ENCODE data around the gene PPEF1. TPM values are rescaled to one million over a fixed set of nuclear protein-coding genes. Genes with fewer than 3 reads are reported as not detected.

Gene PPEF1
- total and polyA plus RNA-seq, 2 donors: 0.28 to 1.1 TPM

GRCh38 chrX:18698737-18699650 is 8.5 kb upstream of the PPEF1 start:
- no peaks in the 10 kb centered on the region for H3K9me3 ChIP-seq (ENCODE audit: control insufficient read depth in 2 of 2, insufficient read depth in 1 of 2, low read length in 1 of 2)
- DNase-seq (ENCODE audit: low read depth in 6 of 9, low spot score in 9 of 9): no peak
- H3K4me3 ChIP-seq (ENCODE audit: low read length in 2 of 2): no peak overlapping the region
- no peak overlapping the region for H3K27ac ChIP-seq (ENCODE audit: low read depth in 1 of 2, low read length in 1 of 2)
- H3K4me1 ChIP-seq (ENCODE audit: control insufficient read depth in 2 of 2, insufficient read depth in 2 of 2, low read length in 2 of 2): no peaks in the 10 kb centered on the region
- WGBS: 93% methylated on average over 12 of the region's 12 CpGs
- H3K27me3 ChIP-seq (ENCODE audit: control insufficient read depth in 2 of 2, insufficient read depth in 1 of 2, low read length in 1 of 2): no peaks in the 10 kb centered on the region
- no peaks in the 10 kb centered on the region for H3K36me3 ChIP-seq (ENCODE audit: control insufficient read depth in 2 of 2, insufficient read depth in 2 of 2, low read length in 1 of 2)

- H3K4me1 ChIP-seq (ENCODE audit: control insufficient read depth in 2 of 2, insufficient read depth in 2 of 2, low read length in 2 of 2): no peaks in the 10 kb centered on the region
- H3K27ac ChIP-seq (ENCODE audit: low read depth in 1 of 2, low read length in 1 of 2): no peak overlapping the region
- H3K4me3 ChIP-seq (ENCODE audit: low read length in 2 of 2): no peak overlapping the region
- WGBS: 97% methylated on average over 5 of the region's 5 CpGs
- H3K27me3 ChIP-seq (ENCODE audit: control insufficient read depth in 2 of 2, insufficient read depth in 1 of 2, low read length in 1 of 2): no peaks in the 10 kb centered on the region
- no peaks in the 10 kb centered on the region for H3K9me3 ChIP-seq (ENCODE audit: control insufficient read depth in 2 of 2, insufficient read depth in 1 of 2, low read length in 1 of 2)
- H3K36me3 ChIP-seq (ENCODE audit: control insufficient read depth in 2 of 2, insufficient read depth in 2 of 2, low read length in 1 of 2): no peaks in the 10 kb centered on the region
- DNase-seq (ENCODE audit: low read depth in 6 of 9, low spot score in 9 of 9): no peak
Measured at GRCh38 chrX:18701621-18702361, 5.7 kb upstream of the PPEF1 start.

DNA sequence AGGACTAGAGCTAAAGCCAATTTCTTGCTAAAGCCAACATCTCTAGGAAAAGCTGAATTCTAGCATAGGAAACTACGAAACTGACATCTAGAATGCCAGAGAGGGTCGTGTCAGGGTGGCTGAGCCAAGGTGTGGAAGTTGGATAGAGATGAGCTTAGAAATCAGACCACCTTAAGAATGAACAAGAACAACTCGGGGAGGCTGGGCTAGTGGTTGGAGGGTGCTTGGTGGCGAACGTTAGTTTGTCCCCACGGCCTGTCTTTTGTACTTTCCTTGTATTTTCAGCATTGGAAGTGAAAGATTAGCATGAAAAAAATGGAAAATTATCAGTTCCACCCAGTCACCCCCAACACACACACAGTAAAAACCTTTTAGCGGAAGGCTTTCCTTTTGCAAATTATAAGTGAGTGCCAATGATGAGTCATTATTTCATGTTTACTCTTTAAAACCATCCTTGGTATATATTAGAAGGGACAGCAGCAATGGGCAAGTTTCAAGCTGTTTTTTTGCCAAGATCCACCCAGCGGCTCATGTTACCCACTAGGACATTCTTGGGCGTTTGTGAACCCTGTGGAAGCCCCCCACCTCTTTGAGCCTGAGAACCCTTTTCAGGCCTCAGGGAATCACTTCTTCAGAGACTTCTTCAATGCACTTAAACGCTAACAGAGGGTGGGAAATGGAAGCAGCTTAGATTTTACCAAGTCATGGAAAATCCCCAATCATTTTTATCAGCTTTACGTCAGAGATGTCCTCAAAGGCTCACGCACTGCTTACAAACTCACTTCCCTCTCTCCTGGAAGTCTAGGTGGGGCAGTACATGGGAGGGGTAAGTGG is 4.9 kb upstream of the PPEF1 start:
- Histone ChIP-seq H3K27me3 (ENCODE audit: control insufficient read depth in 2 of 2, insufficient read depth in 1 of 2, low read length in 1 of 2) (no peaks in the 10 kb centered on the region), H3K27ac (ENCODE audit: low read depth in 1 of 2, low read length in 1 of 2) (no peak overlapping the region)

GRCh38 chrX:18709833-18710232 is 2.4 kb downstream of the PPEF1 start:
- H3K4me1 ChIP-seq (ENCODE audit: control insufficient read depth in 2 of 2, insufficient read depth in 2 of 2, low read length in 2 of 2): no peaks in the 10 kb centered on the region
- no peaks in the 10 kb centered on the region for H3K27me3 ChIP-seq (ENCODE audit: control insufficient read depth in 2 of 2, insufficient read depth in 1 of 2, low read length in 1 of 2)
- DNase-seq (ENCODE audit: low read depth in 6 of 9, low spot score in 9 of 9): no peak
- no peak overlapping the region for H3K27ac ChIP-seq (ENCODE audit: low read depth in 1 of 2, low read length in 1 of 2)
- no peaks in the 10 kb centered on the region for H3K36me3 ChIP-seq (ENCODE audit: control insufficient read depth in 2 of 2, insufficient read depth in 2 of 2, low read length in 1 of 2)
- no peak overlapping the region for H3K4me3 ChIP-seq (ENCODE audit: low read length in 2 of 2)
- over 99% methylated on average over 3 of the region's 3 CpGs for WGBS
- H3K9me3 ChIP-seq (ENCODE audit: control insufficient read depth in 2 of 2, insufficient read depth in 1 of 2, low read length in 1 of 2): no peaks in the 10 kb centered on the region

More for the DNA sequence above, 4.9 kb upstream of the PPEF1 start:
- H3K4me3 ChIP-seq (ENCODE audit: low read length in 2 of 2): no peak overlapping the region
- DNase-seq (ENCODE audit: low read depth in 6 of 9, low spot score in 9 of 9): no peak
- no peaks in the 10 kb centered on the region for H3K36me3 ChIP-seq (ENCODE audit: control insufficient read depth in 2 of 2, insufficient read depth in 2 of 2, low read length in 1 of 2)
- WGBS: 91% methylated on average over 12 of the region's 12 CpGs
- H3K4me1 ChIP-seq (ENCODE audit: control insufficient read depth in 2 of 2, insufficient read depth in 2 of 2, low read length in 2 of 2): no peaks in the 10 kb centered on the region
- H3K9me3 ChIP-seq (ENCODE audit: control insufficient read depth in 2 of 2, insufficient read depth in 1 of 2, low read length in 1 of 2): no peaks in the 10 kb centered on the region

- H3K27ac ChIP-seq (ENCODE audit: low read depth in 1 of 2, low read length in 1 of 2): no peak overlapping the region
- no peaks in the 10 kb centered on the region for H3K36me3 ChIP-seq (ENCODE audit: control insufficient read depth in 2 of 2, insufficient read depth in 2 of 2, low read length in 1 of 2)
- no peaks in the 10 kb centered on the region for H3K9me3 ChIP-seq (ENCODE audit: control insufficient read depth in 2 of 2, insufficient read depth in 1 of 2, low read length in 1 of 2)
- WGBS: 98% methylated on average over 9 of the region's 9 CpGs
- H3K4me1 ChIP-seq (ENCODE audit: control insufficient read depth in 2 of 2, insufficient read depth in 2 of 2, low read length in 2 of 2): no peaks in the 10 kb centered on the region
- H3K4me3 ChIP-seq (ENCODE audit: low read length in 2 of 2): no peak overlapping the region
- no peak for DNase-seq (ENCODE audit: low read depth in 6 of 9, low spot score in 9 of 9)
- no peaks in the 10 kb centered on the region for H3K27me3 ChIP-seq (ENCODE audit: control insufficient read depth in 2 of 2, insufficient read depth in 1 of 2, low read length in 1 of 2)
Measured at GRCh38 chrX:18714910-18715309, 7.5 kb downstream of the PPEF1 start.

- WGBS: 97% methylated on average over 4 of the region's 4 CpGs
- Histone ChIP-seq H3K27me3 (ENCODE audit: control insufficient read depth in 2 of 2, insufficient read depth in 1 of 2, low read length in 1 of 2) (no peaks in the 10 kb centered on the region), H3K4me3 (ENCODE audit: low read length in 2 of 2) (no peak overlapping the region), H3K36me3 (ENCODE audit: control insufficient read depth in 2 of 2, insufficient read depth in 2 of 2, low read length in 1 of 2) (no peaks in the 10 kb centered on the region), H3K4me1 (ENCODE audit: control insufficient read depth in 2 of 2, insufficient read depth in 2 of 2, low read length in 2 of 2) (no peaks in the 10 kb centered on the region), H3K9me3 (ENCODE audit: control insufficient read depth in 2 of 2, insufficient read depth in 1 of 2, low read length in 1 of 2) (no peaks in the 10 kb centered on the region), H3K27ac (ENCODE audit: low read depth in 1 of 2, low read length in 1 of 2) (no peak overlapping the region)
- no peak for DNase-seq (ENCODE audit: low read depth in 6 of 9, low spot score in 9 of 9)
Measured at GRCh38 chrX:18719852-18720251, 12.4 kb downstream of the PPEF1 start.

- Histone ChIP-seq H3K4me1 (ENCODE audit: control insufficient read depth in 2 of 2, insufficient read depth in 2 of 2, low read length in 2 of 2) (peaks cover 0 to 3% of the 10 kb centered on the region in 2 donors), H3K36me3 (ENCODE audit: control insufficient read depth in 2 of 2, insufficient read depth in 2 of 2, low read length in 1 of 2) (no peaks in the 10 kb centered on the region), H3K27me3 (ENCODE audit: control insufficient read depth in 2 of 2, insufficient read depth in 1 of 2, low read length in 1 of 2) (no peaks in the 10 kb centered on the region), H3K27ac (ENCODE audit: low read depth in 1 of 2, low read length in 1 of 2) (no peak overlapping the region), H3K9me3 (ENCODE audit: control insufficient read depth in 2 of 2, insufficient read depth in 1 of 2, low read length in 1 of 2) (no peaks in the 10 kb centered on the region), H3K4me3 (ENCODE audit: low read length in 2 of 2) (no peak overlapping the region)
- no peak for DNase-seq (ENCODE audit: low read depth in 6 of 9, low spot score in 9 of 9)
- 98% methylated on average over 8 of the region's 8 CpGs for WGBS
Measured at GRCh38 chrX:18721683-18722499, 14.4 kb downstream of the PPEF1 start.

- H3K4me1 ChIP-seq (ENCODE audit: control insufficient read depth in 2 of 2, insufficient read depth in 2 of 2, low read length in 2 of 2): peaks cover 0 to 3% of the 10 kb centered on the region in 2 donors
- no peak overlapping the region for H3K27ac ChIP-seq (ENCODE audit: low read depth in 1 of 2, low read length in 1 of 2)
- no peaks in the 10 kb centered on the region for H3K9me3 ChIP-seq (ENCODE audit: control insufficient read depth in 2 of 2, insufficient read depth in 1 of 2, low read length in 1 of 2)
- no peaks in the 10 kb centered on the region for H3K36me3 ChIP-seq (ENCODE audit: control insufficient read depth in 2 of 2, insufficient read depth in 2 of 2, low read length in 1 of 2)
- H3K4me3 ChIP-seq (ENCODE audit: low read length in 2 of 2): no peak overlapping the region
- DNase-seq (ENCODE audit: low read depth in 6 of 9, low spot score in 9 of 9): no peak
- 97% methylated on average over 10 of the region's 10 CpGs for WGBS
- H3K27me3 ChIP-seq (ENCODE audit: control insufficient read depth in 2 of 2, insufficient read depth in 1 of 2, low read length in 1 of 2): no peaks in the 10 kb centered on the region
Measured at GRCh38 chrX:18722500-18723071, 15.1 kb downstream of the PPEF1 start.
